HG02870 (cell line): ENCODE measurements around the gene CYP46A1.
"Not testable (repeated sequence)": the region's sequence is repeated elsewhere in the genome, so short reads cannot be mapped to it uniquely, and the experiment has no call there.

Experiments used
- ATAC-seq: cut with Tn5 transposase; IDR thresholded peaks from one replicate; pipeline ENCODE4 v1.9.1; 2021; ENCODE audit warnings: mild to moderate bottlenecking, moderate library complexity; ENCODE audit not compliant: unreplicated experiment

CYP46A1 gene

GRCh38 chr14:99754141-99755067 is 70.3 kb downstream of the CYP46A1 start:
- no peak for ATAC-seq

DNA sequence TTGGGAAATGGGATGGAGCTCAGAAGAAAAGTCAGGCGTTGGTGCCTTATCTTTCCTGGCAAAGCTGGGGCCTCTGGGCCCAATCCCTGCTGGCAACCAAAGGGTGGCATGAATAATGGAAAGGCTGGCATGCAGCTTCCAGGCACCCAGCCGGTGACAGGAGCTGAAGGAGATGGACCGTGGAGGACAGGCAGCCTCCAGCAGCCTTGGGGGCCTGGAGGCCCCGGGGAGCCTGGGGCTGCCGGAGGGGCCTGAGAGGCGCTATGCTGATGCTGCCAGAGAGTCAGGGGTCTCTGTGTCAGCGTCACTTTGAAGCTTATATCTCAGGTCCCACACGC is 70.9 kb downstream of the CYP46A1 start:
- no peak for ATAC-seq

DNA sequence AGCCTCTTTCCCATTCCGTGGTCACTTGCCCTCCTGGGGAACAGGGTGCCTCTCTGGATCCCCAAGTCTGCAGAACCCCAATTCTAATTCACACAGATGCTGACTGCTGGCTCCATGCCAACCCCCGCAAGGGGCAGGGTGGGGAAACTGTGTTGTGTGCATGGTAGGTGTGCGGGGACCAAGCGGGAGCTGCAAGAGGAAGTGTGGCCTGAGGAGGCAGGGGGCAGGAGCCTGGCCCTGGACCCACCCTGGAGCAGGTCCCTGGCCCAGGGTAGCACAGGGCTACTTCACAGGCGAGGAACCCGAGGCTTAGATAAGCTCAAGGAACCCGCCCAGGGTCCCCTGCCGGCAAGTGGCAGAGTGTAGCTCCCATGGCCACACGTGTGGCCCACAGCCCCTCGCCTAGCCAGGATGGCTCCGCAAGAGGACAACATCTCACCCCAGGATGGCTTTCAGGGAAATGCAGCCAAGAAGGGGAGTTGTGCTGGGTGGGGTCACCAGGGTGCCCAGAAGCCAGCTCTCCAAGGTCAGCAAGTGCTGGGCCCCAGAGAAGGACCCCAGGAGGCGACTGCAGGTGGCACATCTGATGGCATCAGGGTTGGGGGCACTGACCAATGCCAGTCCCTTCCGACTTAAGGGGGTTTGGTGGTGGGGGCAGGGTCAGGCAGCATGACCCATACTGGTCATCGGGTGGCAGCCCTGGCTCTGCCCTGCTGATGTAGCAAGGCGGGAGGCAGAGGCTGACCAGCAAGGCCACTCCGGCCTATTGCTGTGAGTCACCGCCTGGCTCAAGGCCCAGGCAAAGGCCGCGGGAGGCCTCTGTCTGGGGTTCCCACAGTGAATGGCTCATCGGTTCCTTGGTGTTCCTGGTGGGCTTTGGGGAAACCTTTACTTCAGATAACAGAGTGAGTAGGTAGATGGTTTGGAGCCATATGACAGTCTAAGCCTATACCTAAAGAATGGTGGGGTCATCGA is 71.8 kb downstream of the CYP46A1 start:
- ATAC-seq: no peak

DNA sequence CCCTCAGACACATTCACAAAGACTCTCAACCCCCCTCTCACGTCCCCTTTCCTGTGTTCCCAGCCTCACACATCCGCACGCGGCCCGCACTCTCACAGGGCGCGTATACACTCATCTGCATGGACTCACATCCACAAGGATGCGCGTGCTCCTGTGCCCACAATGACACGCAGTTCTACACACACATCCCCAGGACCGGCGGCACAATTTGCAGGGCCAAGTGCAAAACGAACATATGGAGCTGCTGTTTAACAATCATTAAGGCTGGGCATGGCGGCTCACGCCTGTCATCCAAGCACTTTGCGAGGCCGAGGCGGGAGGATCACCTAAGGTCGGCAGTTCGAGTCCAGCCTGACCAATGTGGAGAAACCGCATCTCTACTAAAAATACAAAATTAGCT is 72.7 kb downstream of the CYP46A1 start:
- ATAC-seq: no peak

DNA sequence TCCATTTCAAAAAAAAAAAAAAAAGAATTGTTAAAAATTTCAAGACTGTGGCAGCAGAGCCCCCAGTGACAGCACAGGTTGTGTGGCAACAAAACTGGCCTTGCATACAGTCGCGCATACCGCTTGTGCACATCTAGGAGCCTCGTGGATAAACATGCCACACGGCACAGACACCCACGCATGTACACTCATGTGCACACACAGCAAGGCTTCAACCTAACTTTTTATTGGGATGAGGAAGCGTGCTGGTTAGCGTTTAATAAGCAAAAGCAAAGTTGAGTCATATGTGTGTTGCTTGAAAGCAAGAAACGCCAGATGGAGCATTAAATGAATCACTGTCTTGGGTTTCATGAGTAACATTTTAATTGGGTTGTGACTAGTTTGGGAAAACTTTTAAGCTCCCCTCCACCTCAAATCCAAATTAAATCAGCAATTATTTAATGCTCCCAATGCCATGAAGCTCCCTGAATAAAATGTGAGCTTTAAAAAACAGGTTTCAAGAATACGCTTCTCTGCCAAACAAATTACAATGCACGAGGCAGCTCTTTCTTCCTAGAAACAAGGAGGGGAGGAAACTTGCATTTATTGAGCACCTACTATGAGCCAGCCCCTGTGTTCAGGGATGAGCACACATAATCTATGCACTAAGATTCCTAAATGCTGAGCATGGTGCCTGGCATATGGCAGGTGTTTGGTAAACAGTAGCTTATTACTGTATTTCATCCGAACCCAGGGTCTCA is 73.4 kb downstream of the CYP46A1 start:
- no peak for ATAC-seq

DNA sequence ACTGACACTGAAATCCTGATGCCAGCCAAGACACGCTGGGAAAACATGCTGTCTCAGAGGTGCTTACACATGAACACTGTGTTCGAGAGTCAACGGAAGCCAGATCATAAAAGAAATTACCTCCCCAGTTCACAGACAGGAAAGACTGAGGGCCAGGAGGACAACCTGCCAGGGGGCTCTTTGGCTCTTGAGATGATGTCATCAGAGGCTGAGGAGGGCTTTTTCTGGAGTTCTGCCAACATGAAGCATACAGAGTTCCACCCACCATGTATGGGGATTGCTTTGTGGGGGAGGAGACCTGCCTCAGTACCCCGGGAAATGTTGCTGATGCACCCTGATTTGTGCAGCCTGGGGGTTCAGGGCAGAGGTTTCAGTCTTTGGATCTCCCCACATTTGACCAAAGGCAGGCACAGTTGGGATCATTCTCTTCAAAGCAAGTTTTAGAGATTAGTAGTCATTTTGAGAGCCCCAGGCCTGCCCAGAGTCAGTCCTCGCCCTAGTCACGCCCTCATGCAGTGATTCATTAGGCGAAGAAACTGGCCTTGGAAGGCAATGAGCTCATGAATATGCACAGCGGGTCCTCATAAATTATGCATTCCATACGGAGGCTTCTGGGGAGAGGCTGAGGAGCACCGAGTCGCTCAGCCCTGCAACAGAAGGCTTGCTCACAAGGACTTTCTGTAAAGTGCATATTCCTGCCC is 74.2 kb downstream of the CYP46A1 start:
- peak; percentile 40 for ATAC-seq

DNA sequence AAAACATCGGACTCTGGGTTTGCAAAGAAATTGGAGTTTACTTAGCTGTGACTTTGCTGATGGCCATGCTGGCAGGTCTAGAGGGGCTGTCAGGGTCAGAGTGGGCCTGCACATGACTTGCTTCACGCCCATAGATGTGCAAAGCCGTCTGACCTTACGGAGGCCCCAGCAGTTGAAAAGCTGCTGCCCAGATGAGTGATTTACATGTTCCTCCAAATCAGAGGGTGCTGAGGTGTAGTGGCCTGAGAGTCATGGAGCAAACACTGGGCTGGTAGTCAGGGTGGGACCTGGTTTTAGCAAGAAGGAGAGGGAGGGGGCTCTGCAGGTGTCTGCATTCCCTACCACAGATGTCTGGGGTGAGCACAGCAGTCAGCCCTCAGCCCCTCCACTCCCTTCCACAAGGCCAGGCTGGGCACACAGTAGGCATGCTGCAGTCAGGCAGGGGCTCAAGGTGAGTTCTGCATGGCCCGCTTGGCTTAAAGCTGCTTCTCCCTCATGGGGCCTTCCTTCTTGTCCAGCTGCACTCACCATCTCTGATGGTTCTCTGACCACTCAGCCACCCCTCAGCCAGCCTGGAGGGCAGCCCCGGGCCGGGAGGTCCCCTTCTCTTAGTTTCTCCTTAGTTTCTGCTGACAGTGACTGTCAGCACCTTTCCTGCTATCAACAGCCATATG is 74.9 kb downstream of the CYP46A1 start:
- no peak for ATAC-seq

- no peak for ATAC-seq
Measured at GRCh38 chr14:99759546-99759925, 75.4 kb downstream of the CYP46A1 start.

GRCh38 chr14:99760817-99761216 is 76.7 kb downstream of the CYP46A1 start:
- ATAC-seq: no peak

- ATAC-seq: not testable (repeated sequence)
Measured at GRCh38 chr14:99762911-99763310, 78.8 kb downstream of the CYP46A1 start.

- no peak for ATAC-seq
Measured at GRCh38 chr14:99763527-99764221, 79.6 kb downstream of the CYP46A1 start.

DNA sequence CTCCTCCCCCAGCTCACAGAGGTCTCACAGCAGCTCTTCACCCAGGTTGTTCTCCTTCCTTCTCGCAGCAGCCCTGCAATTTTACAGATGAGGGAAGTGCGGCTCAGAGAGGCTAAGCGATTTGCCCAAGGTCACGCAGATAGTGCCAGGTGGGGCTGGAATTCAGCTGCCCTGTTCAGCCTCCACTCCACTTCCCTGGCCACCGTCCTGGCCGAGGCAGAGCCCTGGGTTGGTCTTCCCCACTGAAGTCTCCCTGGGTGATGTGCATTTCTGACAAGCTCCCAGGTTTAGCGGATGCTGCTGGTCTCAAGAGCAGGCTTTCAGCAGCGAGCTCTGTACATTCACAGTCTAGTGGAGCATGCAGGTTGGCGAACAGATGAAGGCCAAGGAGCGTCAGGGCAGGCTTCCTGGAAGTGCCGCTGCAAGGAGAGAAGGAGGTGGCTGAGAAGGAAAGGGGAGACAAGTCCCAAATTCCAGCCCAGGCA is 80.2 kb downstream of the CYP46A1 start:
- ATAC-seq: no peak

GRCh38 chr14:99768381-99768780 is 84.3 kb downstream of the CYP46A1 start:
- ATAC-seq: no peak

- no peak for ATAC-seq
Measured at GRCh38 chr14:99769123-99769522, 85.0 kb downstream of the CYP46A1 start.

- no peak for ATAC-seq
Measured at GRCh38 chr14:99769799-99770198, 85.7 kb downstream of the CYP46A1 start.

GRCh38 chr14:99772371-99773283 is 88.5 kb downstream of the CYP46A1 start:
- no peak for ATAC-seq

DNA sequence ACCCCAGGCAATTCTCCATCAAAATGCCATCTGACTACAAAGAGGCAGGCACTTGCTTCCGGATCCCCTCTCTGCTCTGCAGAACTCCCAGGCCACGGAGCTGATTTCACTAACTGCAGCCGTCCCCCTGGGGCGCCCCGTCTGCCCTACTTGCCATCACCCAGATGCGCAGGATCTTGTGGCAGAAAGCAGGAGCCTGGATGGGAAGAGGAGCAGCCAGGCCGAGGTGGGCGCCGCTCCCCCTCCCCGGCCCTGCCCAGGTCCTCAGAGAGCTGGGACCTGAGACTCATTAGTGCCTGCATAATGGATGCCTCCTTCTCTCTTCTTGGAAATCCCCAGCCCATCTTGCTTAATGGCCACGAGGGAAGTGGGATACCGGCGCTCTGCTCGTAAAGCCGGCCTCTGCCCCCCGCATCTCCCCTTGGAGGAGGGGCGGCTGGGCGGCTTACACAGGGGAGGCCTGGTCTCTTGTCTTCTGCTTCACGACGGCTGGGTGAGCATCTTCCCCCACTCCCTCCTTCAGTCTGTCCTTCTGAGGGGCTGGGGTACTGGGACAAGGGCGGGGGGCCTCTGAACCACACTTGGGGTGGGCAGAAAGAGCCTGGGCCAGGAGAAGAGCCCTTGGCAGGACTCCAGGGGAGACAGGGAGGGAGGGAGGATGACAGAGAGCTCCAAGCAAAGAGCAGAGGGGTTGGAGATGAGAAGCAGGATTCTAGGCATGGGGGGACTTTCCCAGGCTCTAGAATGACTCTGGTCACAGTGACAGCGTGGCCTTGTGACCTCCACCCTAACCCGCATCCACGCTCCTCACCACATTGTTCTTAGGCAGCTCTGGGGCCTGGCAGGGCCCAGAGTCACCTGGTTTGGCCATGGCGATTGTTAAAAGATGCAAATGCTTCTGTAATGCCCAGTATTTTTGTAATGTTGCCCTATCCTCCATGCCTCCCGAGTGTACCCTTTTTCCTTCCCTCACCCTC is 89.7 kb downstream of the CYP46A1 start:
- ATAC-seq: no peak
